Hepatocyte (in vitro differentiated cells): ENCODE data around the gene TSN. TPM values are rescaled to one million over a fixed set of nuclear protein-coding genes. Genes with fewer than 3 reads are reported as not detected.

ENCODE experiments used
- DNase-seq: peaks from one replicate; pipeline ENCODE4 v3.0.0-alpha.2; 2016; ENCODE audit warnings: low spot score
- H2AFZ ChIP-seq: fragments of 200-600 bp; sonication (generic); 2 replicates; pipeline ENCODE4 v1.6.0; 2016; ENCODE audit warnings: antibody characterized with exemption, mild to moderate bottlenecking
- H3K27ac ChIP-seq: fragments of 200-600 bp; sonication (generic); 2 replicates; pipeline ENCODE4 v1.5.1; 2016; ENCODE audit warnings: mild to moderate bottlenecking
- H3K27me3 ChIP-seq: fragments of 200-600 bp; sonication (generic); 2 replicates; pipeline ENCODE4 v1.6.1; 2016
- H3K36me3 ChIP-seq: fragments of 200-600 bp; sonication (generic); replicated peaks from 2 replicates; pipeline ENCODE4 v1.5.1; 2016; ENCODE audit warnings: low read depth; ENCODE audit not compliant: insufficient read depth
- H3K4me1 ChIP-seq: fragments of 200-600 bp; sonication (generic); 2 replicates; pipeline ENCODE4 v1.5.1; 2016; ENCODE audit warnings: mild to moderate bottlenecking, moderate library complexity; ENCODE audit not compliant: insufficient read depth
- H3K4me2 ChIP-seq: fragments of 200-600 bp; sonication (generic); 2 replicates; pipeline ENCODE4 v1.6.0; 2016
- H3K4me3 ChIP-seq: fragments of 200-600 bp; sonication (generic); 2 replicates; pipeline ENCODE4 v1.5.1; 2016; ENCODE audit warnings: mild to moderate bottlenecking
- H3K79me2 ChIP-seq: fragments of 200-600 bp; sonication (generic); 2 replicates; pipeline ENCODE4 v1.6.0; 2017; ENCODE audit warnings: mild to moderate bottlenecking
- H3K9me2 ChIP-seq: fragments of 200-600 bp; sonication (generic); replicated peaks from 2 replicates; pipeline ENCODE4 v1.6.0; 2017; ENCODE audit warnings: mild to moderate bottlenecking; ENCODE audit not compliant: insufficient read depth
- H3K9me3 ChIP-seq: fragments of 200-600 bp; sonication (generic); 2 replicates; pipeline ENCODE4 v1.5.1; 2016; ENCODE audit warnings: low read depth, mild to moderate bottlenecking
- H4K20me1 ChIP-seq: fragments of 200-600 bp; sonication (generic); 2 replicates; pipeline ENCODE4 v1.6.0; 2016; ENCODE audit warnings: mild to moderate bottlenecking; ENCODE audit not compliant: insufficient read depth, poor library complexity, severe bottlenecking
- CTCF ChIP-seq: fragments of 200-600 bp; sonication (generic); IDR thresholded peaks from 2 replicates; pipeline ENCODE4 v1.5.1; 2016; ENCODE audit warnings: antibody characterized with exemption, mild to moderate bottlenecking; ENCODE audit not compliant: poor library complexity
- EZH2 ChIP-seq: fragments of 200-600 bp; sonication (generic); IDR thresholded peaks from 2 replicates; pipeline ENCODE4 v1.6.1; 2016; ENCODE audit warnings: antibody characterized with exemption, mild to moderate bottlenecking, borderline replicate concordance
- EZH2phosphoT487 ChIP-seq: fragments of 200-600 bp; sonication (generic); IDR thresholded peaks from one replicate; pipeline ENCODE4 v1.6.1; 2018; ENCODE audit warnings: antibody characterized with exemption, mild to moderate bottlenecking, low read depth, moderate library complexity; ENCODE audit not compliant: unreplicated experiment, severe bottlenecking
- WGBS: methylation state at CpG from one replicate; pipeline ENCODE4 v1.1.6; 2016; ENCODE audit warnings: low lambda C conversion rate; ENCODE audit errors: missing lambda C conversion rate; 5-methylcytosine and 5-hydroxymethylcytosine counted together
- polyA plus RNA-seq: library from polyadenylated mRNA; unstranded; fragments of >200 nt; fragmentation: Nextera tagmentation; extraction: Ambion mirVana; gene quantifications from 2 replicates; pipeline ENCODE4 v1.2.1, GENCODE V29; 2016
- total RNA-seq: library from RNA; depleted of rRNA; stranded (reverse); fragments of >200 nt; gene quantifications from 2 replicates; pipeline ENCODE4 v1.2.3, GENCODE V29; 2014

TSN gene
- 55.2 and 63.2 TPM in 2 replicates for total RNA-seq
- 43.5 and 45.4 TPM in 2 replicates for polyA plus RNA-seq

- Histone ChIP-seq H3K4me2 (peak within 1 kb of the TSS; percentile 92), H3K36me3 (no peaks in the 10 kb centered on the region), H3K9me2 (no peaks in the 10 kb centered on the region), H3K4me1 (peaks cover 7% of the 10 kb centered on the region), H3K27ac (peak within 1 kb of the TSS; percentile 79), H3K27me3 (no peaks in the 10 kb centered on the region), H3K9me3 (no peaks in the 10 kb centered on the region), H3K4me3 (peak within 1 kb of the TSS; percentile 70), H3K79me2 (peaks cover 35% of the 10 kb centered on the region), H4K20me1 (no peaks in the 10 kb centered on the region), H2AFZ (peak within 1 kb of the TSS; percentile 79)
- peak; percentile 100 for DNase-seq
- no peak for TF ChIP-seq CTCF
- TF ChIP-seq EZH2: no peak
- TF ChIP-seq EZH2phosphoT487: no peak
- WGBS: 1% methylated on average over 66 of the region's 67 CpGs
Observed at GRCh38 chr2:121755237-121756111, at the start of gene TSN. TSS of gene TSN (plus strand) at chr2:121755651. CDS start at chr2:121755780, 129 bp downstream.

GRCh38 chr2:121705958-121706357, 49.5 kb upstream of the TSN start:
- WGBS: 93% methylated on average over 4 of the region's 4 CpGs
- H3K9me2 ChIP-seq: no peaks in the 10 kb centered on the region
- H3K27me3 ChIP-seq: no peaks in the 10 kb centered on the region
- H3K36me3 ChIP-seq: no peaks in the 10 kb centered on the region
- H3K79me2 ChIP-seq: no peaks in the 10 kb centered on the region
- no peaks in the 10 kb centered on the region for H3K9me3 ChIP-seq
- H3K4me2 ChIP-seq: no peak overlapping the region
- H4K20me1 ChIP-seq: no peaks in the 10 kb centered on the region
- no peak overlapping the region for H2AFZ ChIP-seq
- TF ChIP-seq EZH2phosphoT487 (no peak), EZH2 (no peak), CTCF (no peak)
- peak overlapping the region; percentile 96 for H3K27ac ChIP-seq
- DNase-seq: no peak
- H3K4me1 ChIP-seq: peaks cover 6% of the 10 kb centered on the region
- no peak overlapping the region for H3K4me3 ChIP-seq

GRCh38 chr2:121707344-121707919, 48.0 kb upstream of the TSN start:
- TF ChIP-seq EZH2phosphoT487: no peak
- TF ChIP-seq CTCF: no peak
- no peak for TF ChIP-seq EZH2
- WGBS: 53% methylated on average over 9 of the region's 9 CpGs
- DNase-seq: peak; percentile 64
- Histone ChIP-seq H3K36me3 (no peaks in the 10 kb centered on the region), H3K4me1 (peaks cover 6% of the 10 kb centered on the region), H3K9me2 (no peaks in the 10 kb centered on the region), H3K79me2 (no peaks in the 10 kb centered on the region), H3K27me3 (no peaks in the 10 kb centered on the region), H3K9me3 (no peaks in the 10 kb centered on the region), H2AFZ (no peak overlapping the region), H3K27ac (peak overlapping the region; percentile 96), H4K20me1 (no peaks in the 10 kb centered on the region), H3K4me2 (peak overlapping the region; percentile 64), H3K4me3 (no peak overlapping the region)
